Measurements from ENCODE around the gene SLFN11.

- TF ChIP-seq, protein P1, sequence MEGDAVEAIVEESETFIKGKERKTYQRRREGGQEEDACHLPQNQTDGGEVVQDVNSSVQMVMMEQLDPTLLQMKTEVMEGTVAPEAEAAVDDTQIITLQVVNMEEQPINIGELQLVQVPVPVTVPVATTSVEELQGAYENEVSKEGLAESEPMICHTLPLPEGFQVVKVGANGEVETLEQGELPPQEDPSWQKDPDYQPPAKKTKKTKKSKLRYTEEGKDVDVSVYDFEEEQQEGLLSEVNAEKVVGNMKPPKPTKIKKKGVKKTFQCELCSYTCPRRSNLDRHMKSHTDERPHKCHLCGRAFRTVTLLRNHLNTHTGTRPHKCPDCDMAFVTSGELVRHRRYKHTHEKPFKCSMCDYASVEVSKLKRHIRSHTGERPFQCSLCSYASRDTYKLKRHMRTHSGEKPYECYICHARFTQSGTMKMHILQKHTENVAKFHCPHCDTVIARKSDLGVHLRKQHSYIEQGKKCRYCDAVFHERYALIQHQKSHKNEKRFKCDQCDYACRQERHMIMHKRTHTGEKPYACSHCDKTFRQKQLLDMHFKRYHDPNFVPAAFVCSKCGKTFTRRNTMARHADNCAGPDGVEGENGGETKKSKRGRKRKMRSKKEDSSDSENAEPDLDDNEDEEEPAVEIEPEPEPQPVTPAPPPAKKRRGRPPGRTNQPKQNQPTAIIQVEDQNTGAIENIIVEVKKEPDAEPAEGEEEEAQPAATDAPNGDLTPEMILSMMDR (IDR thresholded peaks at IDR 0.05; ENCODE audit: low read length) = no peak
- TF ChIP-seq EZH2 (IDR thresholded peaks at IDR 0.05; ENCODE audit: borderline replicate concordance, low read length) = no peak
Observed at GRCh38 chr17:35373534-35373983, at the start of gene SLFN11.
